ENCODE measurements around the gene SYNGR2. TPM values are rescaled to one million over a fixed set of nuclear protein-coding genes. Genes with fewer than 3 reads are reported as not detected.
A peak's percentile ranks its signal among the peaks of the same experiment; 100 is the strongest.

The SYNGR2 gene
- total and polyA plus RNA-seq, 2 donors (not counting 1 experiment from before 2014, with no cell fraction given): 15.5 to 23.8 TPM

DNA sequence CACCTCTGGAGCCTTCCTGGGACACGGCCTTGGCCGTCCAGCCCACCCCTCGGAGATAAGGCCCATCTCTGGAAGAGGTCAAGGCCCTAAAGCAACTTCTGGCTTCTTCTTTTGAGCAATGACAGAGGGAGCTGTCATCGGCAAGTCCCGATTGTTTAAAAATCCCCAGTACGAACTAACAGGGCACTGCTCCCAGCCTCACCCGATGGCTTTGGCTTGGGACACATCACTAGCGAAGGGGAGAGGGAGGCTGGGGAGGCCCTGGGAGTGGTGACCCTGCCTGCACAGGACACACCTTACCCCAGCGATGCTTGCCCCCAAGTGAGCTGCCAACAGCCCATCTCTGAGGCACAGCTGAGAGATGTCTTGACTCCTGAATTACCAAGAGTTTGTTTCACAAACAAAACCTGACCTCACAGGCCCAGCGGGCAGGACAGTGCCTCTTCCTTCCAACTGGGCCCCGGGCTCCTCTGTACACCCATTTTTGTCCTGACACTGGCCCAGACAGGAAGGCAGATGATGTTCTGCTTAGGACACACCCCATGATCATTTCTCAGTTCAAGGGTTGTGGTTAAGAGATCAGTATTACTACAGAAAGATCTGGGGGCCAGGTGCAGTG lies 4.8 kb downstream of the SYNGR2 start:
- peak overlapping the region; percentile 15 for H3K4me2 ChIP-seq (ENCODE audit: extremely low read depth, insufficient read depth, low read length)
- no peak for TF ChIP-seq EZH2 (IDR thresholded peaks at IDR 0.05; ENCODE audit: low read length, missing control alignments)
- TF ChIP-seq, protein P1, sequence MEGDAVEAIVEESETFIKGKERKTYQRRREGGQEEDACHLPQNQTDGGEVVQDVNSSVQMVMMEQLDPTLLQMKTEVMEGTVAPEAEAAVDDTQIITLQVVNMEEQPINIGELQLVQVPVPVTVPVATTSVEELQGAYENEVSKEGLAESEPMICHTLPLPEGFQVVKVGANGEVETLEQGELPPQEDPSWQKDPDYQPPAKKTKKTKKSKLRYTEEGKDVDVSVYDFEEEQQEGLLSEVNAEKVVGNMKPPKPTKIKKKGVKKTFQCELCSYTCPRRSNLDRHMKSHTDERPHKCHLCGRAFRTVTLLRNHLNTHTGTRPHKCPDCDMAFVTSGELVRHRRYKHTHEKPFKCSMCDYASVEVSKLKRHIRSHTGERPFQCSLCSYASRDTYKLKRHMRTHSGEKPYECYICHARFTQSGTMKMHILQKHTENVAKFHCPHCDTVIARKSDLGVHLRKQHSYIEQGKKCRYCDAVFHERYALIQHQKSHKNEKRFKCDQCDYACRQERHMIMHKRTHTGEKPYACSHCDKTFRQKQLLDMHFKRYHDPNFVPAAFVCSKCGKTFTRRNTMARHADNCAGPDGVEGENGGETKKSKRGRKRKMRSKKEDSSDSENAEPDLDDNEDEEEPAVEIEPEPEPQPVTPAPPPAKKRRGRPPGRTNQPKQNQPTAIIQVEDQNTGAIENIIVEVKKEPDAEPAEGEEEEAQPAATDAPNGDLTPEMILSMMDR (conservative IDR thresholded peaks at IDR 0.05 in 1 of 2, IDR thresholded peaks at IDR 0.05 in 1 of 2; ENCODE audit: low read depth in 1 of 2, low read length in 2 of 2): no peak
- H3K9ac ChIP-seq (ENCODE audit: insufficient read depth, low read length): no peak overlapping the region
- H3K4me1 ChIP-seq (ENCODE audit: control insufficient read depth, extremely low read depth, insufficient read depth, low read length): peaks cover 8% of the 10 kb centered on the region
- no peaks in the 10 kb centered on the region for H3K9me3 ChIP-seq (ENCODE audit: control insufficient read depth, insufficient read depth, low read depth, low read length)
- H3K27me3 ChIP-seq (ENCODE audit: control insufficient read depth, insufficient read depth, low read length): no peaks in the 10 kb centered on the region
- no peak for DNase-seq (ENCODE audit: low read depth in 2 of 2)
- H2AFZ ChIP-seq (ENCODE audit: low read length): no peak overlapping the region
- H3K79me2 ChIP-seq (ENCODE audit: control insufficient read depth, insufficient read depth, low read length): no peaks in the 10 kb centered on the region
- H3K36me3 ChIP-seq (ENCODE audit: control insufficient read depth, insufficient read depth, low read length): peaks cover 3% of the 10 kb centered on the region
- no peak overlapping the region for H3K4me3 ChIP-seq (replicated peaks in 1 of 4; ENCODE audit: control extremely low read depth in 1 of 4, insufficient read depth in 1 of 4, low read depth in 3 of 4, low read length in 4 of 4)
- H4K20me1 ChIP-seq (ENCODE audit: control insufficient read depth, extremely low read depth, insufficient read depth, low read length): no peaks in the 10 kb centered on the region
- H3K27ac ChIP-seq (ENCODE audit: insufficient read depth, low read length): no peak overlapping the region

DNA sequence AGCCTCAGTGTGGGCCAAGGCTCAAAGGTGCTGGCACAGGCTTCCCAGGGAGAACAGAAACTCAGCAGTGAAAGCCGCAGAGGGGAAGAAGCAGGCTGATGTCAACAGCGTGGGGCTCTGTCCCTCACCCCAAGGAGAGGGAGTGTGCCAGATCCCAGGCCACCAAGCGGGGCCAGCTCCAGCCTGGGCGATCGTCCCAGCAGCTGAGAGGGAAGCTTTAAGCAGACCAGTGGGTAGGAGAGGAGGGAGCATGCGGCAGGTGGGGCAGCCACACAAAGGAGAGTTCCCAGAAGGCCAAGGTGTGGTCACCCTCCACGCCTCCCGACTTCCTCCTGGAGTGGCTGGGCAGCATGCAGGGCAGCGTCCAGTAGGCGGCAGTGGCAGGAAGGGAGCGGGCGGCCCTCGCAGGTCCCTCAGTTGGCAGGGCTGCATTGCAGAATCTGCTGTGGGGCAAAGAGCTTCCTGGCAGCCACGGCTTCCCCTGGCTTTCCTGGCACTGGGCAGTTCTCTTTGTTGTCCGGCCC lies 6.0 kb downstream of the SYNGR2 start:
- Histone ChIP-seq H3K79me2 (ENCODE audit: control insufficient read depth, insufficient read depth, low read length) (no peaks in the 10 kb centered on the region), H3K36me3 (ENCODE audit: control insufficient read depth, insufficient read depth, low read length) (peaks cover 3% of the 10 kb centered on the region), H3K27me3 (ENCODE audit: control insufficient read depth, insufficient read depth, low read length) (no peaks in the 10 kb centered on the region), H3K4me3 (replicated peaks in 1 of 4; ENCODE audit: control extremely low read depth in 1 of 4, insufficient read depth in 1 of 4, low read depth in 3 of 4, low read length in 4 of 4) (no peak overlapping the region), H3K9me3 (ENCODE audit: control insufficient read depth, insufficient read depth, low read depth, low read length) (no peaks in the 10 kb centered on the region), H2AFZ (ENCODE audit: low read length) (no peak overlapping the region), H3K9ac (ENCODE audit: insufficient read depth, low read length) (no peak overlapping the region), H4K20me1 (ENCODE audit: control insufficient read depth, extremely low read depth, insufficient read depth, low read length) (no peaks in the 10 kb centered on the region), H3K27ac (ENCODE audit: insufficient read depth, low read length) (no peak overlapping the region), H3K4me2 (ENCODE audit: extremely low read depth, insufficient read depth, low read length) (no peak overlapping the region), H3K4me1 (ENCODE audit: control insufficient read depth, extremely low read depth, insufficient read depth, low read length) (peaks cover 8% of the 10 kb centered on the region)
- TF ChIP-seq, protein P1 (conservative IDR thresholded peaks at IDR 0.05 in 1 of 2, IDR thresholded peaks at IDR 0.05 in 1 of 2; ENCODE audit: low read depth in 1 of 2, low read length in 2 of 2): no peak
- no peak for TF ChIP-seq EZH2 (IDR thresholded peaks at IDR 0.05; ENCODE audit: low read length, missing control alignments)
- no peak for DNase-seq (ENCODE audit: low read depth in 2 of 2)

DNA sequence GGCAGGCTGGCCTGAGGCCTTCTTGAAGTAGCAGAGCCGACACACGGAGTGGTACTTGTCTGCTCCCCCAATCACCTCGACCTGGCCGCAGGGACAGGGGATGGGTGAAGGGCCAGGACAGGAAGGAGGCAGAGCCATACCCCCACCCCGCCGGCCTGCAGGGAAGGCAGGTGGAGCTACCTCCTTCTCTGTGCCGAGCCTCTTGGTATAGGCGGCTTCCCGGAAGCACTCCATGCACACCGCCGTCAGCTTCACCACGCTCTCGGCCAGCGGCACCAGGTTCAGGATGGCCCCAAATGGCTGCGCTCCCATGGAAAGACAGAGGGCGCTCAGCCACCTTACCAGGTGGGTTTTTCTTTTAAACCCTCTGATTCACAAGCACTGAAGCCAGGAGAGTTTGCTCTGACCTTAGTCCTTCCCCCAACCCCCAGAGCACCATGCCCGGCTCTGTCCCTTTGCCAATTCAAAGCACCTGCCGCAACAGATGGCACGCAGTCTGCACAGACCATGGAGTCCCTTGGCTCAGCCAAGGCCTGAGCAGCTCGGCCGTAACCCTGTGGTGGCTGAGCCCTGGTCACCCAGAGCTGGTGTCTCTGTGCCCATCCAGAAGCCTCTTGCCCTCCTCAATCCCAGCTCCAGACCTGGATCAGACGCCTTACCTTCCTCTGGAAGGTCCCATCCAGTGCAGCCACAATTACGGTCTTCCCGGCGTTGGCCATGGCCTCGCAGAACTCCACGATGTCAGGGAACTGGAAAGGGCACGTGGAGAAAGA lies 6.7 kb downstream of the SYNGR2 start:
- DNase-seq (ENCODE audit: low read depth in 2 of 2): no peak
- H3K27me3 ChIP-seq (ENCODE audit: control insufficient read depth, insufficient read depth, low read length): no peaks in the 10 kb centered on the region
- no peak overlapping the region for H2AFZ ChIP-seq (ENCODE audit: low read length)

More for the DNA sequence above, 6.7 kb downstream of the SYNGR2 start:
- H4K20me1 ChIP-seq (ENCODE audit: control insufficient read depth, extremely low read depth, insufficient read depth, low read length): no peaks in the 10 kb centered on the region
- H3K4me3 ChIP-seq (replicated peaks in 1 of 4; ENCODE audit: control extremely low read depth in 1 of 4, insufficient read depth in 1 of 4, low read depth in 3 of 4, low read length in 4 of 4): no peak overlapping the region
- H3K27ac ChIP-seq (ENCODE audit: insufficient read depth, low read length): no peak overlapping the region
- H3K79me2 ChIP-seq (ENCODE audit: control insufficient read depth, insufficient read depth, low read length): no peaks in the 10 kb centered on the region
- peaks cover 3% of the 10 kb centered on the region for H3K36me3 ChIP-seq (ENCODE audit: control insufficient read depth, insufficient read depth, low read length)
- peaks cover 8% of the 10 kb centered on the region for H3K4me1 ChIP-seq (ENCODE audit: control insufficient read depth, extremely low read depth, insufficient read depth, low read length)
- H3K9me3 ChIP-seq (ENCODE audit: control insufficient read depth, insufficient read depth, low read depth, low read length): no peaks in the 10 kb centered on the region
- no peak overlapping the region for H3K9ac ChIP-seq (ENCODE audit: insufficient read depth, low read length)
- no peak overlapping the region for H3K4me2 ChIP-seq (ENCODE audit: extremely low read depth, insufficient read depth, low read length)
- TF ChIP-seq, protein P1 (conservative IDR thresholded peaks at IDR 0.05 in 1 of 2, IDR thresholded peaks at IDR 0.05 in 1 of 2; ENCODE audit: low read depth in 1 of 2, low read length in 2 of 2): no peak
- TF ChIP-seq EZH2 (IDR thresholded peaks at IDR 0.05; ENCODE audit: low read length, missing control alignments): no peak
